ENCODE results near the gene FLYWCH2. TPM values are rescaled to one million over a fixed set of nuclear protein-coding genes. Genes with fewer than 3 reads are reported as not detected.

The FLYWCH2 gene
- total RNA-seq, 4 donors from 2014 or later: 40.8 to 61.3 (median 53.1) TPM

DNA sequence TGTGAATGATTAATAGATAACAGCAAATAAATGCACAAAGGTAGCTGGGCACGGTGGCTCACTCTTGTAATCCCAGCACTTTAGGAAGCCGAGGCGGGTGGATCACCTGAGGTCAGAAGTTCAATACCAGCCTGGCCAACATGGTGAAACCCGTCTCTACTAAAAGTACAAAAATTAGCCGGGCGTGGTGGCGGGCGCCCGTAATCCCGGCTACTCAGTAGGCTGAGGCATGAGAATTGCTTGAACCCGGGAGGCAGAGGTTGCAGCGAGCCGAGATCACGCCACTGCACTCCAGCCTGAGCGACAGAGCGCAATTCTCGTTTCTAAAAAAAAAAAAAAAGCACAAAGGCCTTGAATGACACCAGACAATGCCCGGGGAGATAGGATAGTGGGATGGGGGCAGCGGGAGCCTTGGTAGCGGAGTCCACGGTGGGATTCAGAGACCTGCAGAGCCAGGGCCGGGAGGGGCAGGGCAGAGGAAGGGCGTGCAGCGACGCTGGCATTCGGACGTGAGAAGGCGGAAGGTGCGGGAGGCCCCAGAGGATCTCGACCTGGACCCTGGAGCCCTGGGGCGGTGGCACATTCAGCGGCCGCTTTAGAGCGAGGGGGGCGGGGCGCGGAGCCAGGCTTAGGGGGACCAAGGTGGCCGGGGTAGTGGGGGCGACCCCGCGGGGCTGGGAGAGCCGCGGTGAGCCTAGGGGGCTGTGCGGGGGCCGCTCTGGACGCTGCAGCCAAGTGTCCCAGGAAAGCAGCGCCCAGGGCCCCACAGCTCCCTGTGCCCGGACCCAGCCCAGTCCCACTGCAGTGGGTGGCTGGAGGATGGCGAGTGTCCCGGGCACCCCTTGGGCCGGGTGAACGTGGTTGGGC is 999 bp upstream of the FLYWCH2 start:
- Histone ChIP-seq H3K4me1 (peaks cover 0 to 16% (median 5%) of the 10 kb centered on the region in 4 donors), H3K4me3 (peak overlapping the region; percentile 61 to 97 (median 80)), H3K27ac (peak overlapping the region; percentile 84 to 97 (median 95)), H3K27me3 (no peaks in the 10 kb centered on the region), H3K9me3 (no peaks in the 10 kb centered on the region), H3K36me3 (no peaks in the 10 kb centered on the region)
- peak; percentile 41 to 80 (median 75) for DNase-seq
- TF ChIP-seq, protein P1, sequence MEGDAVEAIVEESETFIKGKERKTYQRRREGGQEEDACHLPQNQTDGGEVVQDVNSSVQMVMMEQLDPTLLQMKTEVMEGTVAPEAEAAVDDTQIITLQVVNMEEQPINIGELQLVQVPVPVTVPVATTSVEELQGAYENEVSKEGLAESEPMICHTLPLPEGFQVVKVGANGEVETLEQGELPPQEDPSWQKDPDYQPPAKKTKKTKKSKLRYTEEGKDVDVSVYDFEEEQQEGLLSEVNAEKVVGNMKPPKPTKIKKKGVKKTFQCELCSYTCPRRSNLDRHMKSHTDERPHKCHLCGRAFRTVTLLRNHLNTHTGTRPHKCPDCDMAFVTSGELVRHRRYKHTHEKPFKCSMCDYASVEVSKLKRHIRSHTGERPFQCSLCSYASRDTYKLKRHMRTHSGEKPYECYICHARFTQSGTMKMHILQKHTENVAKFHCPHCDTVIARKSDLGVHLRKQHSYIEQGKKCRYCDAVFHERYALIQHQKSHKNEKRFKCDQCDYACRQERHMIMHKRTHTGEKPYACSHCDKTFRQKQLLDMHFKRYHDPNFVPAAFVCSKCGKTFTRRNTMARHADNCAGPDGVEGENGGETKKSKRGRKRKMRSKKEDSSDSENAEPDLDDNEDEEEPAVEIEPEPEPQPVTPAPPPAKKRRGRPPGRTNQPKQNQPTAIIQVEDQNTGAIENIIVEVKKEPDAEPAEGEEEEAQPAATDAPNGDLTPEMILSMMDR (IDR thresholded peaks at IDR 0.05): no peak
- no peak for TF ChIP-seq POLR2A (IDR thresholded peaks at IDR 0.05)

DNA sequence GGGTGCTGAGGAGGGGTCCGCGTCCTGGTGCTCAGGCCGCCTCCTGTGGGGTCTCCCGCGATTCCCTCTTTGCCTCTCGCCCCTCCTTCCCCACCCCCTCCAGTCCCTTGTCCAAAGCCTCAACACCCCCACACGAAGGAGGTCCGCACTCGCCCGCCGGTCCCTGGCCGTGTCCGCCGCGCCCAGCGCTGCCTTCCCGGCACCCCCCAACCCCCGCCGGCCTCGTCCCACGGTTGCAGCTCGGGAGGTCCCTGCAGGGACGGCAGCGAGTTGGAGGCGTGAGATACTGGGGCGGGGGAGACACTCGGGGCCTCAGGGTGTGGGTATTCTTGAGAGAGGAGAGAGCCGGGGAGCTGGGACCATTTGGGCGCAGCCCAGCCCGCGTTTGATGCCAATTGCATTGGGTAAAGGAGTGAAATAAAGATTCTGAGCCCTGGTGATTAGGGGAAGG is 468 bp downstream of the FLYWCH2 start:
- Histone ChIP-seq H3K27ac (peak overlapping the region; percentile 84 to 97 (median 95)), H3K9me3 (no peaks in the 10 kb centered on the region), H3K36me3 (no peaks in the 10 kb centered on the region), H3K4me1 (peaks cover 0 to 16% (median 5%) of the 10 kb centered on the region in 4 donors), H3K27me3 (no peaks in the 10 kb centered on the region), H3K4me3 (peak overlapping the region; percentile 61 to 97 (median 80))
- TF ChIP-seq, protein P1 (IDR thresholded peaks at IDR 0.05): no peak
- TF ChIP-seq POLR2A (IDR thresholded peaks at IDR 0.05): no peak
- no peak for DNase-seq

DNA sequence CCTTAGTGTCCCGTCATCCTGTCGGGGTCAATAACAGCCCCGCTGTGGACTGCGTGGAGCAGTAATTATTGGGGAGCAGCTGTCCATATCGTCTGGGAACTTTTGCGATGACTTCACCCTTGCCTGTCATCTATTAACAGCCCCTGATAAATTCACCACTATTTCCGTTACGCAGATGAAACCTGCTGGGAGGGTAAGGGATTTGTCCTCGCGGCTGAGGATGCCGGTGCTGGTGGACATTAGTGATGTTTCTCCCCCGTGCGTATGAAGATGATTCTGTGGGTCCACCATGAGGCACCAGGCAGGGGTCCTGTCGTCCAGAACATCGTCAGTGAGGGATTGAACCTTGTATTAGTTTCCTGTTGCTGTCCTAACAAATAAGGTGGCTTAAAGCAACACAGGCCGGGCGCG is 1.0 kb downstream of the FLYWCH2 start:
- Histone ChIP-seq H3K4me3 (peak overlapping the region; percentile 61 to 97 (median 80)), H3K36me3 (no peaks in the 10 kb centered on the region), H3K27me3 (no peaks in the 10 kb centered on the region), H3K4me1 (peaks cover 0 to 16% (median 5%) of the 10 kb centered on the region in 4 donors), H3K27ac (peak overlapping the region; percentile 84 to 97 (median 95)), H3K9me3 (no peaks in the 10 kb centered on the region)
- no peak for DNase-seq
- no peak for TF ChIP-seq POLR2A (IDR thresholded peaks at IDR 0.05)
- TF ChIP-seq, protein P1 (IDR thresholded peaks at IDR 0.05): no peak

DNA sequence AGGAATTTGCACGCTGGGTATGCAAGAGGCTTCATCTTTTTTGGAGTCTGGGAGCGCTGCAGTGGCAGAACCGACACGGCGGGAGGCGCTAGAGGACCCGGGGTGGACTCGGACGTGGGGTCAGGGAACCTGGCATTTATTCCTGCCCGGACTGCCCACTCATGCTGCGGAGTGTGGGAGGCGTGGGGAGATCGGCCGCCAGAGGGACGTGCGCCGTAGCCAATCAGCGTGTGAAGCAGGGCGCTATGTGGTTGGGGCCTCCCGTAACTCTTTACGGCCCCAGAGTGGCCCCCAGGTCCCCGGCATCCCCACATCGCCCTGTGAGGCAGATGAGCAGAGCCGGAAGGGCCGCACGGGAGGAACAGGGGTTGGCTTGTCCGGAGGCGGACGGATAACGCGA is 11.2 kb downstream of the FLYWCH2 start:
- Histone ChIP-seq H3K4me3 (no peak overlapping the region), H3K36me3 (peaks cover 0 to 8% (median 0%) of the 10 kb centered on the region in 3 donors), H3K27ac (no peak overlapping the region), H3K27me3 (no peaks in the 10 kb centered on the region), H3K4me1 (peaks cover 0 to 5% (median 0%) of the 10 kb centered on the region in 4 donors), H3K9me3 (no peaks in the 10 kb centered on the region)
- DNase-seq: no peak
- TF ChIP-seq POLR2A (IDR thresholded peaks at IDR 0.05): no peak
- TF ChIP-seq, protein P1 (IDR thresholded peaks at IDR 0.05): no peak

DNA sequence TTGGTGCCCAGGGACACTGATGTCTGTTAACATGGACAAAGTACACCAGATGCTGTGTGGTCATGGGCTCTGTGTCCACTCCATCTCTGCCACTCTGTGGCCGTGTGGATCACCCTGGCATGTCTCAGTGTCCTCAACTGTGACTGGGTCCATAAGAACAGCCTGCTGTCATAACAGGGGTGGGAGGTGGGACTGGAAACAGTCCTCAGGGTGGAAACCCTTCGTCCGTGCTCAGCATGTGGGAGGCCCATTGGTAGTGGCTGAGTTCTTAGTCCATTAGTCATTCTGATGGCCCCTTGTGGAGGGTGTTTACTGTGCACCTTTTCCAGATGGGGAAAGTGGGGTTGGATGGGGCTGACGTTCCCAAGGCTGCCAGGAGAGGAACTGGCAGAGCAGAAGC is 12.8 kb downstream of the FLYWCH2 start:
- H3K4me1 ChIP-seq: peaks cover 0 to 5% (median 0%) of the 10 kb centered on the region in 4 donors
- peaks cover 0 to 8% (median 0%) of the 10 kb centered on the region in 3 donors for H3K36me3 ChIP-seq
- DNase-seq: no peak
- no peak overlapping the region for H3K4me3 ChIP-seq
- no peaks in the 10 kb centered on the region for H3K9me3 ChIP-seq
- TF ChIP-seq POLR2A (IDR thresholded peaks at IDR 0.05): no peak
- TF ChIP-seq, protein P1 (IDR thresholded peaks at IDR 0.05): no peak
- H3K27ac ChIP-seq: no peak overlapping the region
- H3K27me3 ChIP-seq: no peaks in the 10 kb centered on the region

Data from Peyer's patch (tissue), 4 donors.